RWPE1 (cell line): ENCODE measurements around the gene KLC3.

ENCODE experiments used
- CTCF ChIA-PET: fragments of 350-600 bp; sonication (Branson Sonifier 250); formaldehyde crosslinking; extraction: SDS; loops from one replicate; lab custom pipeline; 2021; lab: Yijun Ruan, JAX
- POLR2A ChIA-PET: fragments of 400-600 bp; formaldehyde crosslinking; extraction: SDS; loops from one replicate; lab custom pipeline; 2020; ENCODE audit warnings: antibody characterized with exemption; ENCODE audit not compliant: low non-redundant PET; lab: Yijun Ruan, JAX
- DNase-seq: peaks from one replicate; pipeline ENCODE4 v3.0.0; 2012; ENCODE audit warnings: low spot score
- H3K27ac ChIP-seq: fragments of 450-650 bp; 2 replicates; pipeline ENCODE4 v1.5.1; 2017
- TF ChIP-seq, protein P1 (sequence below): fragments of 450-650 bp; conservative IDR thresholded peaks from 2 replicates; pipeline ENCODE4 v1.5.1; 2017; ENCODE audit warnings: low read depth, mild to moderate bottlenecking

The KLC3 gene

DNA sequence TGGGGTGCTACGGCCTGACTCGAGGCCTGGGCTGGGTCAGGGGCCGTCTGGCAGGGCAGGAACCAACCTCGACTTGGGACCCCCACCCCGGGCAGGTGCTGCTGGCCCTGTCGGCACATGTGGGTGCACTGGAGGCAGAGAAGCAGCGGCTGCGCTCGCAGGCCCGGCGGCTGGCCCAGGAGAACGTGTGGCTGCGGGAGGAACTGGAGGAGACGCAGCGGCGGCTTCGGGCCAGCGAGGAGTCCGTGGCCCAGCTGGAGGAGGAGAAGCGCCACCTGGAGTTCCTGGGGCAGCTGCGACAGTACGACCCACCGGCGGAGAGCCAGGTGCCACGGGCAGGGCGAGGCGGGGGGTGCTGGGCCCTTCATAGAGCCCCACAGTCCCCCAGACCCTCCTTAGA lies 5.9 kb downstream of the KLC3 start:
- TF ChIP-seq, protein P1, sequence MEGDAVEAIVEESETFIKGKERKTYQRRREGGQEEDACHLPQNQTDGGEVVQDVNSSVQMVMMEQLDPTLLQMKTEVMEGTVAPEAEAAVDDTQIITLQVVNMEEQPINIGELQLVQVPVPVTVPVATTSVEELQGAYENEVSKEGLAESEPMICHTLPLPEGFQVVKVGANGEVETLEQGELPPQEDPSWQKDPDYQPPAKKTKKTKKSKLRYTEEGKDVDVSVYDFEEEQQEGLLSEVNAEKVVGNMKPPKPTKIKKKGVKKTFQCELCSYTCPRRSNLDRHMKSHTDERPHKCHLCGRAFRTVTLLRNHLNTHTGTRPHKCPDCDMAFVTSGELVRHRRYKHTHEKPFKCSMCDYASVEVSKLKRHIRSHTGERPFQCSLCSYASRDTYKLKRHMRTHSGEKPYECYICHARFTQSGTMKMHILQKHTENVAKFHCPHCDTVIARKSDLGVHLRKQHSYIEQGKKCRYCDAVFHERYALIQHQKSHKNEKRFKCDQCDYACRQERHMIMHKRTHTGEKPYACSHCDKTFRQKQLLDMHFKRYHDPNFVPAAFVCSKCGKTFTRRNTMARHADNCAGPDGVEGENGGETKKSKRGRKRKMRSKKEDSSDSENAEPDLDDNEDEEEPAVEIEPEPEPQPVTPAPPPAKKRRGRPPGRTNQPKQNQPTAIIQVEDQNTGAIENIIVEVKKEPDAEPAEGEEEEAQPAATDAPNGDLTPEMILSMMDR = no peak
- ChIA-PET POLR2A (no interaction called here), CTCF (interaction anchor here (0.6 to 1.1 kb wide), 2 partner anchors 108 to 139 kb away, joined by 3 to 4 read pairs; no protein-coding TSS in a partner anchor)
- no peak overlapping the region for H3K27ac ChIP-seq
- no peak for DNase-seq

DNA sequence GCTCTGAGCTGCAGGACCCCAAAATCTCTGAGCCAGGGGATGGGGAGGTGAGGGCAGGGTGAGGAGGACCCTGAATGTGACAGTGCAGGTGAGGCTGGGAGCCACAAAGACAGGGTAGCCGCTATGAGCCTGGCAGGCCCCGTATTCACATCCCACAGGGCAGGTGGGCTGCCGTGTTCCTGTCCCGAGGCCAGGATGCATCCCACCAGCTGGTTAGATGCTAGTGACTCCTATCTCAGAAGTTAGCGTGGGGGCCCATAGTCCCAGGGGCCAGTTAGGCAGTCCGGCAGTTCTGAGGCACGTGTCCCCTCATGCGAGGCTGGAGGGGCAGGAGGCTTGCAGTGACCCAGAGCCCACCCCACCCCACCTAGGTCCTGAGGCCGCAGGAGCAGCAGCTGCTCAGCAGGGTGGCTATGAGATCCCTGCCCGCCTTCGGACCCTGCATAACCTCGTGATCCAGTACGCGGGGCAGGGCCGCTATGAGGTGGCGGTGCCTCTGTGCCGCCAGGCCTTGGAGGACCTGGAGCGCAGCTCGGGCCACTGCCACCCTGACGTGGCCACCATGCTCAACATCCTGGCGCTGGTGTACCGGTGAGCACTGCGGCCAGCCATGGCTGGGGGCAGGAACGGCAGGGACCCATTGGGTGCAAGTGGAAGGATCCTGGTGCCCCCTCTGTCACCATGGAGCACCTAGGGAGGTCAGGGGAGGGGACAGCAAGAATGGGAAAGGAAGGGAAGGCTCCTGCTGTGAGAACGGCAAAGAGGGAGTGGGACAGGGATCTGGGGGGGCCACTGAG lies 7.2 kb downstream of the KLC3 start:
- peak overlapping the region; percentile 35 for H3K27ac ChIP-seq
- ChIA-PET POLR2A (no interaction called here), CTCF (no interaction called here)
- TF ChIP-seq, protein P1 = no peak
- DNase-seq = no peak

DNA sequence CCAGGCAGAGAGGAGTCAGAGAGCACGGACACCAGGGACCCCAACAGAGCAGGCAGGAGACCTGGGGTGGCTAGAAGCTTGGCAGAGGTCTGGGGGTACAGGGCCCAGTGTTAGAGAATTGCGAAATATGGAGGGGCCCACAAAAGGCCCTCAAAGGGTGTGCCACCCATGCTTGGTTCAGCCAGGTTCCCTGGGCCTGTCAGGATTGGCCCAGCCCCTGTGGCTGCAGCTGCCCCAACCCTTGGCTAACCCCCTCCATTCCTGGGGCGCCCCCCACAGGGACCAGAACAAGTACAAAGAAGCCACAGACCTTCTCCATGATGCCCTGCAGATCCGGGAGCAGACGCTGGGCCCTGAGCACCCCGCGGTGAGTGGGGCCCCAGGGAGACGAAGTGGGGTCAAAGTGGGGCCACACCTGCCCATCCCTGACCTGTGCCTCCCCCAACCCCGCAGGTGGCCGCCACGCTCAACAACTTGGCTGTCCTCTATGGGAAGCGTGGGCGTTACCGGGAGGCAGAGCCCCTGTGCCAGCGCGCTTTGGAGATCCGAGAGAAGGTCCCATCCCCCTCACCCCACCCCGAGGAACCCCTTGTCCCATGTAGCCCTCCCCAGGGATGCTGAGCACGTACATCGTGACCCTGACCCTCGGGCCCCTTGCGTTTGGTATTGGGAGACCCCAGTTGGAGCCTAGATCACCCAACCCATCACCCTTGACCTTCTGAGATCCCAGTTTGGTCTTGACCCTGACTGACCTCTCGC lies 8.0 kb downstream of the KLC3 start:
- TF ChIP-seq, protein P1 = no peak
- no peak for DNase-seq
- POLR2A ChIA-PET = no interaction called here
- CTCF ChIA-PET = no interaction called here
- peak overlapping the region; percentile 35 for H3K27ac ChIP-seq

DNA sequence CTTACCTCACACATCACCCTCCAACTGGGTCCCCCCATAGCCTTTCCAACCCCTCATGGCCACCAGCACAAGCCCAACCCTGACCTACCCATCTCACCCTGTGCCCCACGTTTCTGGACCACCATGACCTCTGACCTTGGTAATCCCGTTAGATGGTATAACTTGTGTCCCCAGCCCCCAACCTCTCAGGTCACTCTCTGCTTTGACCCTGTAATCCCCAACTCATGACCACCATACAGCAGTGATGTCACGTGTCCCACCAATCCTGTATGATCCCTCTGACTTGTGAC lies 8.5 kb downstream of the KLC3 start:
- no peak for DNase-seq
- TF ChIP-seq, protein P1 = no peak
- POLR2A ChIA-PET = no interaction called here
- no peak overlapping the region for H3K27ac ChIP-seq
- CTCF ChIA-PET = no interaction called here

DNA sequence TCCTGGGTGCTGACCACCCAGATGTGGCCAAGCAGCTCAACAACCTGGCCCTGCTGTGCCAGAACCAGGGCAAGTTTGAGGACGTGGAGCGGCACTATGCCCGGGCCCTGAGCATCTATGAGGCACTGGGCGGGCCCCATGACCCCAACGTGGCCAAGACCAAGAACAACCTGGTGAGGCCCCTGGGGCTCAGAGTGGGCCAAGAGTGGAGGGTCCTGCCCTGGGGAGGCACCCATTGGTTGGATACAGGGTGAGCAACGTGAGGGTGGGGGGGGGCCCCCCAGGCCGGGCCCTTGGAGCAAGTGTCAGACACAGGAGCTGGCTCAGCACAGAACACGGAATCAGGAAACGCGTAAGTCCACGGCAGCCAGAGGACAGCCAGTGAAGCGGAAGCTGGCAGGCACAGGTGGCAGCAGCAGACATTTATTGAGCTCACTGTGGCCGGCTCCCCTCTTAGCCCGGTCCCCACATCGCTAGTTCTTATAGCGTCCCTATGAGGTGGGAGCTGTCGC lies 8.9 kb downstream of the KLC3 start:
- TF ChIP-seq, protein P1 = no peak
- peak overlapping the region; percentile 21 for H3K27ac ChIP-seq
- CTCF ChIA-PET = interaction anchor here (0.6 kb wide), 1 partner anchor 130 kb away, joined by 4 read pairs; no protein-coding TSS in a partner anchor
- POLR2A ChIA-PET = no interaction called here
- no peak for DNase-seq

DNA sequence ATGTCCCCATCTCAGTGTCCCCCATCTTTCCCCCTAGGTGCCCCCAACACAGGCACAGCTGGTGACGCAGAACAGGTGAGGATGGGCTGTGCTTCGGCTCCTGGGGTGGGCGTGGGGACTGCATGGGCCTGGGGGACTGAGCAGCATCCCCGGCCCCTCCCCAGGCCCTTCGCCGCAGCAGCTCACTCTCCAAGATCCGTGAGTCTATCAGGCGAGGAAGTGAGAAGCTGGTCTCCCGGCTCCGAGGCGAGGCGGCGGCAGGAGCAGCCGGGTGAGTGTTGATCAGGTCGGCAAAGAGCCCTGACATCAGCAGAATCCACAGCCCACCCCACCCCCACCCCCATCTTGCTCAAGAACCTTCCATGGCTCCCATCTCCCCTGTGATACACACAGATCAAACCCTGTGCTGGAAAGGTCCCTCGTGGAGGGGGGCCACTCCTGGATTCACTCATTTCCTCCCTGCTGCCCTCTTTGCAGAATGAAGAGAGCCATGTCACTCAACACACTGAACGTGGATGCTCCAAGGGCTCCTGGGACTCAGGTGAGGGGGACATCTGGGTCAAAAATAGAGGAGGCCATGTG lies 10.0 kb downstream of the KLC3 start:
- ChIA-PET CTCF (no interaction called here), POLR2A (interaction anchor here (0.6 kb wide), 1 partner anchor 9 kb away, joined by 4 read pairs; no protein-coding TSS in a partner anchor)

More for the DNA sequence above, 10.0 kb downstream of the KLC3 start:
- TF ChIP-seq, protein P1 = no peak
- H3K27ac ChIP-seq = peak overlapping the region; percentile 28
- DNase-seq = no peak
